ENCODE measurements around the gene LDHAL6B.

GRCh38 chr15:59178151-59178695 is 28.4 kb upstream of the LDHAL6B start:
- TF ChIP-seq, protein P1, sequence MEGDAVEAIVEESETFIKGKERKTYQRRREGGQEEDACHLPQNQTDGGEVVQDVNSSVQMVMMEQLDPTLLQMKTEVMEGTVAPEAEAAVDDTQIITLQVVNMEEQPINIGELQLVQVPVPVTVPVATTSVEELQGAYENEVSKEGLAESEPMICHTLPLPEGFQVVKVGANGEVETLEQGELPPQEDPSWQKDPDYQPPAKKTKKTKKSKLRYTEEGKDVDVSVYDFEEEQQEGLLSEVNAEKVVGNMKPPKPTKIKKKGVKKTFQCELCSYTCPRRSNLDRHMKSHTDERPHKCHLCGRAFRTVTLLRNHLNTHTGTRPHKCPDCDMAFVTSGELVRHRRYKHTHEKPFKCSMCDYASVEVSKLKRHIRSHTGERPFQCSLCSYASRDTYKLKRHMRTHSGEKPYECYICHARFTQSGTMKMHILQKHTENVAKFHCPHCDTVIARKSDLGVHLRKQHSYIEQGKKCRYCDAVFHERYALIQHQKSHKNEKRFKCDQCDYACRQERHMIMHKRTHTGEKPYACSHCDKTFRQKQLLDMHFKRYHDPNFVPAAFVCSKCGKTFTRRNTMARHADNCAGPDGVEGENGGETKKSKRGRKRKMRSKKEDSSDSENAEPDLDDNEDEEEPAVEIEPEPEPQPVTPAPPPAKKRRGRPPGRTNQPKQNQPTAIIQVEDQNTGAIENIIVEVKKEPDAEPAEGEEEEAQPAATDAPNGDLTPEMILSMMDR (IDR thresholded peaks at IDR 0.05; ENCODE audit: control extremely low read depth in 1 of 3, insufficient read depth in 1 of 3, low read depth in 1 of 3, low read length in 3 of 3), result no peak
- TF ChIP-seq POLR2A (IDR thresholded peaks at IDR 0.05; ENCODE audit: control extremely low read depth in 1 of 2, low read depth in 2 of 2, low read length in 2 of 2), result no peak
- TF ChIP-seq POLR2AphosphoS5 (IDR thresholded peaks at IDR 0.05; ENCODE audit: low read depth, low read length), result no peak

Data from H1 (cell line).